Measurements from ENCODE around the gene RBM20.

GRCh38 chr10:110625951-110626855, 17.9 kb upstream of the RBM20 start:
- no peak for TF ChIP-seq TCF4 (CRISPR knock-in tag; IDR thresholded peaks at IDR 0.05; ENCODE audit: borderline replicate concordance)
- no peak for TF ChIP-seq TSHZ2 (CRISPR knock-in tag; IDR thresholded peaks at IDR 0.05)
- TF ChIP-seq ZNF565 (CRISPR knock-in tag; conservative IDR thresholded peaks at IDR 0.05; ENCODE audit: low read depth) = no peak
- TF ChIP-seq ESRRG (CRISPR knock-in tag; IDR thresholded peaks at IDR 0.05) = no peak
- TF ChIP-seq PPARA (CRISPR knock-in tag; IDR thresholded peaks at IDR 0.05; ENCODE audit: borderline replicate concordance) = no peak
- TF ChIP-seq PATZ1 (CRISPR knock-in tag; IDR thresholded peaks at IDR 0.05; ENCODE audit: borderline replicate concordance) = no peak
- TF ChIP-seq POU6F1 (CRISPR knock-in tag; IDR thresholded peaks at IDR 0.05; ENCODE audit: borderline replicate concordance, low read depth) = no peak
- TF ChIP-seq ISL1 (CRISPR knock-in tag; IDR thresholded peaks at IDR 0.05) = no peak
- TF ChIP-seq RARB (CRISPR knock-in tag; IDR thresholded peaks at IDR 0.05) = no peak
- TF ChIP-seq CREB5 (CRISPR knock-in tag; IDR thresholded peaks at IDR 0.05; ENCODE audit: low read depth) = no peak
- no peak for TF ChIP-seq ZNF70 (CRISPR knock-in tag; IDR thresholded peaks at IDR 0.05)
- TF ChIP-seq GLIS3 (CRISPR knock-in tag; IDR thresholded peaks at IDR 0.05) = no peak
- TF ChIP-seq ZFP30 (CRISPR knock-in tag; IDR thresholded peaks at IDR 0.05) = no peak
- no peak for TF ChIP-seq ZNF8 (CRISPR knock-in tag; IDR thresholded peaks at IDR 0.05)

Data from SK-N-SH treated with all-trans-retinoic acid at 6 μM for 48 hours (cell line).